A673 (cell line): Measurements from ENCODE around the gene STK17B. TPM values are rescaled to one million over a fixed set of nuclear protein-coding genes. Genes with fewer than 3 reads are reported as not detected.

Experiments used
- BruUV-seq: library from RNA; stranded (reverse); fragments of 400-500 nt; replicated peaks from 2 replicates; lab custom pipeline; 2021; lab: Mats Ljungman, UMichigan
- CTCF ChIA-PET: fragments of 300-600 bp; sonication (Branson Sonifier 250); formaldehyde crosslinking; loops from one replicate; lab custom pipeline; 2022; ENCODE audit warnings: antibody characterized with exemption; lab: Charles Lee
- POLR2A ChIA-PET: fragments of 300-600 bp; sonication (Branson Sonifier 250); formaldehyde crosslinking; loops from one replicate; lab custom pipeline; 2022; ENCODE audit warnings: antibody characterized with exemption; ENCODE audit not compliant: low non-redundant PET; lab: Charles Lee
- DNase-seq: peaks from one replicate; pipeline ENCODE4 v3.0.0-alpha.2; 2015; ENCODE audit warnings: low spot score
- H3K27ac ChIP-seq: fragments of 200-600 bp; sonication (generic); 2 replicates; pipeline ENCODE4 v1.5.1; 2016; ENCODE audit warnings: mixed run types, low read depth, mild to moderate bottlenecking, mixed read lengths, antibody characterized with exemption, low read length; ENCODE audit not compliant: poor library complexity, severe bottlenecking
- H3K27me3 ChIP-seq: fragments of 200-600 bp; sonication (generic); replicated peaks from 2 replicates; pipeline ENCODE4 v1.6.1; 2017; ENCODE audit warnings: mixed run types, low read depth, mild to moderate bottlenecking, mixed read lengths, antibody characterized with exemption, low read length; ENCODE audit not compliant: insufficient read depth, poor library complexity
- H3K36me3 ChIP-seq: fragments of 200-600 bp; sonication (generic); 2 replicates; pipeline ENCODE4 v1.6.1; 2016; ENCODE audit warnings: mixed run types, mild to moderate bottlenecking, mixed read lengths, antibody characterized with exemption, low read length; ENCODE audit not compliant: insufficient read depth, poor library complexity, severe bottlenecking
- H3K4me1 ChIP-seq: fragments of 200-600 bp; sonication (generic); 2 replicates; pipeline ENCODE4 v1.6.1; 2017; ENCODE audit warnings: mixed run types, mild to moderate bottlenecking, mixed read lengths, antibody characterized with exemption, low read length; ENCODE audit not compliant: insufficient read depth, poor library complexity, severe bottlenecking
- H3K4me3 ChIP-seq: fragments of 200-600 bp; sonication (generic); 2 replicates; pipeline ENCODE4 v1.5.1; 2016; ENCODE audit warnings: low read depth, mixed run types, mild to moderate bottlenecking, mixed read lengths, low read length; ENCODE audit not compliant: poor library complexity, severe bottlenecking
- H3K9me3 ChIP-seq: fragments of 200-600 bp; sonication (generic); 2 replicates; pipeline ENCODE4 v1.6.1; 2016; ENCODE audit warnings: mixed run types, low read depth, mild to moderate bottlenecking, mixed read lengths, antibody characterized with exemption, low read length; ENCODE audit not compliant: poor library complexity, severe bottlenecking
- EZH2 ChIP-seq: fragments of 200-600 bp; sonication (generic); IDR thresholded peaks from 2 replicates; pipeline ENCODE4 v1.6.1; 2017; ENCODE audit warnings: borderline replicate concordance, low read depth, mild to moderate bottlenecking, mixed read lengths, antibody characterized with exemption, low read length; ENCODE audit not compliant: poor library complexity, severe bottlenecking
- intact Hi-C: fragments of 100-400 bp; cut with micrococcal nuclease; formaldehyde crosslinking; loops from one replicate; pipeline ENCODE4 v1.10.0; 2022; ENCODE audit not compliant: unreplicated experiment
- total RNA-seq: library from RNA; stranded (reverse); gene quantifications from 2 replicates; pipeline ENCODE4 v1.2.3, GENCODE V29; 2021
- TF ChIP-seq, protein P1 (sequence below): fragments of 300-800, 200-600 bp; sonication (generic); conservative IDR thresholded peaks from 2 replicates; pipeline ENCODE4 v1.5.1; 2017; ENCODE audit warnings: low read depth, mild to moderate bottlenecking, antibody characterized with exemption, low read length, moderate library complexity, mixed read lengths

Gene STK17B
- total RNA-seq, 1 experiment from 2014 or later, result 18.5 TPM

GRCh38 chr2:196170213-196170605 is 1.2 kb downstream of the STK17B start:
- TSS peak; percentile 37 for BruUV-seq
- POLR2A ChIA-PET, result interaction anchor here (0.6 kb wide), 2 partner anchors 16 to 543 kb away, joined by 3 read pairs; no protein-coding TSS in a partner anchor

DNA sequence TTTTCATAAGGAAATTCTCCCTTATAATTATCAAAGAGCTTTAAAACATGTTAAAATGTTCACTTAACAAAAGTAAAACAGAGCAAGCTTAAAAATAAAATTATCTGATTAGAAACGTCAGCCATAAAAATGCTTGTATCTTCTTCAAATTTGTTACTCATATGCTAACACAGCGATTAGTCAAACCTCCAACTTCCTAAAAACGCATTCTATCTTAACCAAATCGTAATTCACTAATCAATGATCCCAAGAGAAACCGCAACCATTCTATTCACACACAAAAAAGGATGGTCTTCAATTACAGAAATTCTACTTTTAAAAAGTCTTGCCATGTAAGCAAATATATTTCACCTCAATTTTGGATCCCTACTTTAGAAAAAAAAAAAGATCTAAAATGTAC is 1.9 kb downstream of the STK17B start:
- no peak for DNase-seq
- TF ChIP-seq EZH2, result no peak
- TF ChIP-seq, protein P1, sequence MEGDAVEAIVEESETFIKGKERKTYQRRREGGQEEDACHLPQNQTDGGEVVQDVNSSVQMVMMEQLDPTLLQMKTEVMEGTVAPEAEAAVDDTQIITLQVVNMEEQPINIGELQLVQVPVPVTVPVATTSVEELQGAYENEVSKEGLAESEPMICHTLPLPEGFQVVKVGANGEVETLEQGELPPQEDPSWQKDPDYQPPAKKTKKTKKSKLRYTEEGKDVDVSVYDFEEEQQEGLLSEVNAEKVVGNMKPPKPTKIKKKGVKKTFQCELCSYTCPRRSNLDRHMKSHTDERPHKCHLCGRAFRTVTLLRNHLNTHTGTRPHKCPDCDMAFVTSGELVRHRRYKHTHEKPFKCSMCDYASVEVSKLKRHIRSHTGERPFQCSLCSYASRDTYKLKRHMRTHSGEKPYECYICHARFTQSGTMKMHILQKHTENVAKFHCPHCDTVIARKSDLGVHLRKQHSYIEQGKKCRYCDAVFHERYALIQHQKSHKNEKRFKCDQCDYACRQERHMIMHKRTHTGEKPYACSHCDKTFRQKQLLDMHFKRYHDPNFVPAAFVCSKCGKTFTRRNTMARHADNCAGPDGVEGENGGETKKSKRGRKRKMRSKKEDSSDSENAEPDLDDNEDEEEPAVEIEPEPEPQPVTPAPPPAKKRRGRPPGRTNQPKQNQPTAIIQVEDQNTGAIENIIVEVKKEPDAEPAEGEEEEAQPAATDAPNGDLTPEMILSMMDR, result no peak
- H3K4me1 ChIP-seq, result peaks cover 35% of the 10 kb centered on the region
- H3K4me3 ChIP-seq, result peak overlapping the region; percentile 99
- no TSS peak for BruUV-seq
- no peak overlapping the region for H3K27ac ChIP-seq
- POLR2A ChIA-PET, result interaction anchor here (0.6 kb wide), 1 partner anchor 15 kb away, joined by 3 read pairs; no protein-coding TSS in a partner anchor
- intact Hi-C loops, result loop anchor here (10.0 kb wide), 1 partner anchor 165 kb away; no protein-coding TSS in a partner anchor
- no peaks in the 10 kb centered on the region for H3K36me3 ChIP-seq
- no peaks in the 10 kb centered on the region for H3K27me3 ChIP-seq
- H3K9me3 ChIP-seq, result no peaks in the 10 kb centered on the region
- CTCF ChIA-PET, result no interaction called here

More at GRCh38 chr2:196170213-196170605, 1.2 kb downstream of the STK17B start:
- Histone ChIP-seq H3K27me3 (no peaks in the 10 kb centered on the region), H3K27ac (peak overlapping the region; percentile 85), H3K4me1 (peaks cover 35% of the 10 kb centered on the region), H3K9me3 (no peaks in the 10 kb centered on the region), H3K36me3 (no peaks in the 10 kb centered on the region), H3K4me3 (peak overlapping the region; percentile 99)
- DNase-seq, result peak; percentile 65
- CTCF ChIA-PET, result no interaction called here
- TF ChIP-seq, protein P1, result no peak
- TF ChIP-seq EZH2, result no peak
- intact Hi-C loops, result loop anchor here (2.0 to 5.0 kb wide), 2 partner anchors 93 to 105 kb away; no protein-coding TSS in a partner anchor

DNA sequence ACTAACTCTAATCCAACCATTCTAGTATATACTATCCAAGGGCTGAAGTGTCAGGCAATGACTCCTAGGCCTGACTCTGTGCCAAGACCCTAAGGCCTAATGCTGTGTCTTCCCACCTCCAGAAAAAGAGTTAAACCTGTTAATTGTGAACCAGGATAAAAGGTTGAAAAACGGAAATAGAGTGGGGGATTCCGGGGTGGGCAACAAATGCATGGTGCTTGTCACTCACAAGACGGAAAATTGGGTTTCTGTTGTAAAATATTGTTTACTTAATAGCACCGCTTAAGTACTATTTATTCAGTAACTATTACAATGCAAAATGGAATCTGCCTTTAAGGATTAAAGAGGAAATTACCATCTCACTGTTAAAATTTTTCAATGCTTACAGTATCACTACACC is 3.2 kb downstream of the STK17B start:
- POLR2A ChIA-PET, result no interaction called here
- peak; percentile 43 for DNase-seq
- Histone ChIP-seq H3K9me3 (no peaks in the 10 kb centered on the region), H3K4me1 (peaks cover 35% of the 10 kb centered on the region), H3K4me3 (no peak overlapping the region), H3K27ac (no peak overlapping the region), H3K36me3 (no peaks in the 10 kb centered on the region), H3K27me3 (no peaks in the 10 kb centered on the region)
- BruUV-seq, result no TSS peak
- CTCF ChIA-PET, result interaction anchor here (1.7 kb wide), 1 partner anchor 90 kb away, joined by 4 read pairs; no protein-coding TSS in a partner anchor
- intact Hi-C loops, result loop anchor here (10.0 kb wide), 1 partner anchor 167 kb away; no protein-coding TSS in a partner anchor
- no peak for TF ChIP-seq EZH2
- TF ChIP-seq, protein P1, result no peak
